Stimulated activated CD8-positive, alpha-beta memory T cell treated with anti-CD3 and anti-CD28 coated beads, Interleukin-4, amount 100 ng/mL, for 48 hours (primary cell): ENCODE data around the gene HPGDS.
"Not testable (repeated sequence)": the region's sequence is repeated elsewhere in the genome, so short reads cannot be mapped to it uniquely, and the experiment has no call there.

Source experiments
- DNase-seq: peaks from one replicate; pipeline ENCODE4 v3.0.0-alpha.2; 2020

HPGDS gene

GRCh38 chr4:94342694-94343093 is at the start of gene HPGDS:
Gene HPGDS (minus strand): TSS chr4:94342836. CDS start chr4:94334629, 8,207 bp downstream.
- DNase-seq: no peak

GRCh38 chr4:94390804-94391410 is 48.3 kb upstream of the HPGDS start:
- DNase-seq: no peak

- DNase-seq: no peak
These were observed 47.1 kb upstream of the HPGDS start for GRCh38 chr4:94389595-94390267.

GRCh38 chr4:94387965-94388364 is 45.3 kb upstream of the HPGDS start:
- DNase-seq: not testable (repeated sequence)

- not testable (repeated sequence) for DNase-seq
These were observed 42.8 kb upstream of the HPGDS start for GRCh38 chr4:94385452-94385851.

- not testable (repeated sequence) for DNase-seq
These were observed 40.3 kb upstream of the HPGDS start for GRCh38 chr4:94382891-94383290.

GRCh38 chr4:94378047-94378446 is 35.4 kb upstream of the HPGDS start:
- DNase-seq: no peak

GRCh38 chr4:94377294-94377693 is 34.7 kb upstream of the HPGDS start:
- DNase-seq: no peak

GRCh38 chr4:94375364-94375763 is 32.7 kb upstream of the HPGDS start:
- no peak for DNase-seq

- DNase-seq: no peak
These were observed 31.1 kb upstream of the HPGDS start for GRCh38 chr4:94373752-94374151.

GRCh38 chr4:94372991-94373390 is 30.4 kb upstream of the HPGDS start:
- no peak for DNase-seq

GRCh38 chr4:94372228-94372978 is 29.8 kb upstream of the HPGDS start:
- DNase-seq: no peak

GRCh38 chr4:94371290-94371689 is 28.7 kb upstream of the HPGDS start:
- DNase-seq: no peak

GRCh38 chr4:94370533-94371254 is 28.1 kb upstream of the HPGDS start:
- DNase-seq: no peak

GRCh38 chr4:94369046-94369445 is 26.4 kb upstream of the HPGDS start:
- DNase-seq: no peak

GRCh38 chr4:94368459-94368858 is 25.8 kb upstream of the HPGDS start:
- DNase-seq: no peak

- DNase-seq: no peak
These were observed 22.7 kb upstream of the HPGDS start for GRCh38 chr4:94365304-94365703.

GRCh38 chr4:94364527-94364926 is 21.9 kb upstream of the HPGDS start:
- DNase-seq: no peak

GRCh38 chr4:94363136-94363655 is 20.6 kb upstream of the HPGDS start:
- no peak for DNase-seq

- DNase-seq: no peak
These were observed 17.2 kb upstream of the HPGDS start for GRCh38 chr4:94359838-94360237.

- DNase-seq: no peak
These were observed 16.6 kb upstream of the HPGDS start for GRCh38 chr4:94359221-94359620.

- DNase-seq: no peak
These were observed 15.5 kb upstream of the HPGDS start for GRCh38 chr4:94358101-94358500.

GRCh38 chr4:94357624-94358023 is 15.0 kb upstream of the HPGDS start:
- DNase-seq: no peak
